NCI-H510A (cell line): ENCODE measurements around the gene NDUFC2.
A peak's percentile ranks its signal among the peaks of the same experiment; 100 is the strongest.
"Not testable (repeated sequence)": the region's sequence is repeated elsewhere in the genome, so short reads cannot be mapped to it uniquely, and the experiment has no call there.

Experiments used
- DNase-seq: peaks from one replicate; lab custom pipeline; 2025; lab: John Stamatoyannopoulos, UW

Gene NDUFC2

DNA sequence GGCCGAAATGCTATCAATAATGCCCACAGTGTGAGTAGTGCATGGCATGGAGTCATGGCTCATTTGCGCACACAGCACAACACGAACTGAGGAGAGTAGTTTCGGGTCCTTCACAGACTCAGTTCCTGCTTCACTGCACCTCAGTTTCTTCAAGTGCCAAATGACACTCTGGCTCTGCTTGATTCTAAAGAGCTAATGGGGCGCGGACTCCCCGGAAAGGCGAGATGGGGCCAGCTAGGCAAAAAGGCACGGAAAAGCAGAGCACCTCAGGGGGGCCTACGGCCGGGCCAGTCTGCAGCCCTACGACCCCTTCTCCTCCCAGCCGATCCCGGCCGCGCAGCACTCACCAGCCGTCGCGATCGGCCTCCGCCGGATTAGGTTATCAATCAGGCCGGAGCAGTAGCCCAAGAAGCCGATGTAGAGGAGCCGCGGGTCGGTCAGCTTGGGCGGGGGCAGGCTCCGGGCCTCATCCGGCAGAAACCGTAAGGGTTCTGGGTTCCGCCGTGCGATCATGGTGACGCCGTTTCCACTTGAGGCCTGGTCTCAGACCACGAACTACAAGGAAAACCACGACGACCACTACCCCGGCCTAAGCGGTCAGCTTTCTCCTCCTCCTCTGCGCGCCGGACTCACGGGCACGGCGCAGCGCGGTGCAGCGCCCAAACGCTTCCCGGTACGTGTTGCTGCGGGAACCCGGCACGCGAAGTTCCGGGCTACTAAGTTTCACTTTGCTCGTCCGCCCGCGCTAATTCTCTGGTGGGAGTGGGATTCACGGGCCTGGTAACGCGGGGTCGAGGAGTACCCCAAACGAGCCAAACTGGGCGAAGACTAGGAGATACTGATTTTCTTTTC, at the start of gene NDUFC2:
Gene NDUFC2 (minus strand): TSS at position 631 of the 852 bp plus-strand sequence. CDS start 118 bp downstream, at position 513.
- peak; percentile 42 for DNase-seq

DNA sequence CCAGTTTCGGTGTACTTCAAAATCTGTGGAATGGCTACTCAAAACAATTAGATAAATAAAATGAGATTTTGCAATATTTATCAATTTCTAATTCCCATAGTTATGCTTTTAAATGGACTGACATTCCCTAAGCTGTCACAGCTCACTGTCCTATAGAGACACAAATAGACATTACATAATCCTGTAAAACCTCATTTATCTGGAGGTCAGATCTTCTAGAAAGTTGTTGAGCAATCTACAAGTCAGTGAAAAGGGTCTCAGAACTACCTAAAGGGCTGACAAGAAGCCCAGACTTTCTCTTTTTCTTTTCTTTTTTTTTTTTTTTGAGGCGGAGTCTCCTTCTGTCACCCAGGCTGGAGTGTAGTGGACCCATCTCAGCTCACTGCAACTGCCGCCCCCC, 47.7 kb upstream of the NDUFC2 start:
- DNase-seq, result no peak

DNA sequence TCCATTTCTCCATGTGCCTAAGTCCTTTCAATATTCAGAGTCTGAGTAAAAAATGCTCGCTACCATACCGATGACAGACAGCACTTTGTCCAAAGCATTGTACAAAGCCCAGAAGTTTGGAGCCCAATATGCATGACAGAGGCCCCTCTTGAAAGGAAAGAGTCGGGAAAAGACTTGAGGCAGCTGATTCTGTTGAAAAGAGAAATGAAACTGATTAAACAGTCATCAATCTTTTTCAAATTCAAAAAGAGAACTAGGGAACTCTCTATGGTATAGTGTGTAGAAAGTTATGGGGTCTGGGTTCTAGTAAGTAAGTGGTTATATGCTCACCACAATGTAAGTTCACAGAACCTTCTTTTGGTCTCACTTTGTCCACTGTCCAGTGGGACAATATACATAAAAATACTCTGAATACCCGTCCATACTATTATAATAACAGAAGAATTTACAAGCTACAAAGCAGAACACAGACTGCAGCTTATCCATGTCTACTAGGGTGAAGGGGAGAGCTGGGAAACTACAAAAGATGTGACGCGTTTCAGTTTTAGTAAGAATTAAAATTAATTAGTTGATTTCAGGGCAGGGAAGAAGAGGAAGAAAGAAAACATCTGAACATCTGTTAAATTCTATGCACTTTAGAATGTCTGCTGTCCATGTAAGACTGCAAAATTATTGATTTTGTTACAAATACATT, 33.1 kb upstream of the NDUFC2 start:
- DNase-seq, result no peak

DNA sequence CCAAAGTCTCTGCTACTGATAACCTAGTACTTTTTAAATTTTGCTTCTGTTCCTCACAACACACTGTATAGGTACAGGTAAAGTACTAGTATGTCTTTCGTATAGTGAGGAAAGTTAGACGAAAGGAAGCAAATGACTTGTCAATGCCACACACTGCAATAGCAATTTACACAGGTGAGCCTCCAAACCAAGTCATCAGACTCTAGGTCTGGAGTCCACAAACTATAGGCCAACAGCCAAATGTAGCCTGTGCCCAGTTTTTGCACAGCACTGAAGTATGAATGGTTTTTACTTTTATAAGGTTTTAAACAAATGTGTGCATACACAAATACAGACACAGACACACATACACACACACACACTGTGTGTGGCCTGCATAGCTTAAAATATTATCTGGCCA, 31.6 kb upstream of the NDUFC2 start:
- no peak for DNase-seq

DNA sequence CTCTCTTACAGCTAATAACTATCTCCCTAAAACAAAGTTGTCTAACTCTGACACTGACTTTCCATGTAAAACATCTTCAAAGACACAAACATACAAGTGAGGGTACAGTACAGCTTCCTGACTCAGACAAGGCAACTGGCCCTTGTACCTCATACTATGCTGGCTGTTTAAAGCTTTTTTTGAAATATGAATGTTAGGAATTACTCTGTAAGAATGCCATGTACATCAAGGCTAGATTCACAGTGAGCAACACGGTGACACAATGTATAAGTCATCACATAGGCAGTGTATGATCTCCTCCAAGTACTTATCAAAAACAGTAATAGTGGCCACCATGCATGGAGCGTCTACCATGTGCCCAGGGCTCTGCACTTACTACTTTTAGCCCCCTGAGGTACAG, 31.2 kb upstream of the NDUFC2 start:
- no peak for DNase-seq

DNA sequence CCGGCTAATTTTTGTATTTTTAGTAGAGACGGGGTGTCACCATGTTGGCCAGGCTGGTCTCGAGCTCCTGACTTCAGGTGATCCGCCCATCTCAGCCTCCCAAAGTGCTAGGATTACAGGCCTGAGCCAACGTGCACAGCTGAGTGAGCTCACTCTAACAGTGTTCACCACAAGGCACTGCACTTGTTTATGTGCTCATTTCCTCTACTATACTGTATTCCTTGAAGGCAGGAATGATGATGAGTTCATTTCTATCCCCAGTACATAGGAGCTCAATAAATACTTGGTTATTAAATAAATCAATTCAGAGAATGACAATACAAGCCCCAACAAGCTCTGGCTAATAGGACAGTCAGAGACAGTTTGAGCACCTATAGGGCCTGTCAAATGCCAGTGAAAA, 30.7 kb upstream of the NDUFC2 start:
- no peak for DNase-seq

DNA sequence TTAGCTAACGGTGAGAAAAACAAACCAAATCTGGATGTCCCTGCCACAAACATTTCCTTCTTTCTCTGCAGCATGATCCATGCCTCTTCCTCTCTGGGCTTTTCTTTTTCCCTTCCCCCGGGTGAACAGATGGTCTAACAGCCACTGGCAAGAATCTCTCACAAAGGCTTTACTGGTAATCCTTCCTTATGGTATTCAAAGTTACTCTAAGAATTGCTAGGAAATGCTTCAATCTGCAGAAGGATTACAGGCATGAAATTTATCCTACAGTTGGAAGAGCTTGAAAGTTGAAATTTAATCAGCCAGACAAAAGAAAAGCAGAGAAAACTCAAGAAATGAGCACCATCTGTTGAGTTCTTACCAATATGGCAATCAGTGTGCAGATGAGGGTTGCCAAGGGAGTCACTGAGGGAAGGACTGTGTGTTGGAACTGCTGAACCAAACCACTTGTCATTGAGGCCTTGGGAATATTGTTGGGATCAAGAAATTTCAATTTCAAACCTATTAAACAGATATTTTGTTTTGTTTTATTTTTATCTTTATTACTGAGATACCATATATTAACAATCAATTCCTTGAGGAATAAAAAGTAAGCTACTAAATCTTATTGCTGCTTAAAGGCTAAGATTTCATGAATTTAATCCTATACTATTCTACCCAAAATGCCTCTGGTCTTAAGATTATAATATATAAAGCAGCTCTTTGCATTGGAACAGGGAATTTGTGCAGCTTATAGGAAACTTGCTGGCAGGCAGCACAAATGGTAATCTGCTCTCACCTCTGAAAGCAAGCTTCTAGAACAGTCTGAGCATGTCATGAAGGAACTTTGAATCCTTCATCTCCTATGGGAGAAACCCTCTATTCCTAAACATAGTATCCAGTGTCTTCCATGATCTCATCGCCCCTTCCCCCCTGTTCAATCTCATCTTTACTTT, 29.7 kb upstream of the NDUFC2 start:
- DNase-seq, result no peak

DNA sequence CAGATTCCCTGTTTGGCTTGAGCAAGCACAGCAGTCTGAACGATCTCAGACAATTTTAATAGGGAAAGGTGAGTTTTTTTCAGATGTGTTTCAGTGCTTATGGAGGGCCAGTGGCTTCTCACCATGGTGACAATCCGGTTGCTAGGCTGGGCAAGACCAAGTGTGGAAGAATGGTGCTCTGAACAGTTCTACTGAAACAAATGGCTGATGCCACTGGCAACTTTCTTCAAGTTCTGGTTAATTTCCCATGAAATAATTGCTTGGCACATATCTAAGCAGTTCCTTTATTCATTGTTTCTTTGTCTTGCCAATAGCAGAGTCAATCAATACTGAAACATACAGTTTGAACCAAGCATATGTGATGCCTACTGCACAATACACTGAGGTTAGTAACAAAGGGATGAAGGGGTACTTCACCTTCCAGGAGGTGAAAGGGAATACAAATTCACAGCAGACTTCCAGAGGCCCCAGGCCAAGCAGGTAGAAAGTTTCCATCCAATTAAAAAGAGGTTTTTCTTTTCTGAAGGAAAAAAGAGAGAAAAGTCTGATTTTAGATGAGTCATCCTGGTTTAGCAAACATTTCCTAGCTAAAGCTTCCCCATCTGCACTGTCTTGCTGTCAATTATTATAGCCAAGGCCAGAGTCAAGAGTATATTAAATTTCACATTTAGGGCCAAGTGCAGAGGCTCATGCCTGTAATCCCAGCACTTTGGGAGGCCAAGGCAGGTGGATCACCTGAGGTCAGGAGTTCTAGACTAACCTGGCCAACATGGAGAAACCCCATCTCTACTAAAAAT, 21.2 kb upstream of the NDUFC2 start:
- DNase-seq, result no peak

DNA sequence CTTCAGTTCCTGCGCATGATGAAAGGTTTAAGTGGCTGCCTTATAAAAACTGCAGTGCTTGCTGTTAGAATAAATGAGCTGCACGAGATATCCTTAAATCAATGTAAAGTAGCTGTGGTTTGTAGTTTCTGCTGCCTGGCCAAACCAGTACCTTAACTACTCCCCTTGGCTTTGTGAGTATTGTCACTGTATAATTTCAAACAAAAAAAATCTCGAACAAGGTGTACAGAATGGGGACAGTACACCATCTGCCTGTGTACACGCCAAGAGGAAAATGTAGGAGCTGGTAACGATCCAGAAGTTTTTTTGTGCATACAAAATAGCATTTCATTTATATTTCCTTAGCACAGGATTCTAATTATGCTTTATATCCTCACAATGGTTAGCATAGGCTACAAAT, 20.6 kb upstream of the NDUFC2 start:
- DNase-seq, result no peak

DNA sequence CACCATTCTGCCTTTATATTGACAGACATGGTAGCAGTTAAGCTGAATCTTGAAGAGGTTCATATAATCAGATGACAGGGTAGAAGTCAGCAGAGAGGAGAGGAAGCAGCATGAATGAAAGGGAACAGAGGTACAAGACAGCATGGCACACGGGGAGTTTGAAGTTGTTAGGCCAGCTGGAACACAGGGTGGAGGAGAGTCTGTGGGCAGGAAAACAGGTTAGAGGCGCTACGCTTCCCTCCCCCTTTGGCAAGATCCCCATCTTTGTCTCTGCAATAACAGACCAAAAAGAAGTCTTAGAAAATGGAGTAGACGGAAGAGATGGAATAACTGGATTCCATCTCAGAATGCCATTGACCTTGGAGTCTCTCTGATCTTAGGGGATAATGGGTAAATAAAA, 20.0 kb upstream of the NDUFC2 start:
- DNase-seq, result no peak

DNA sequence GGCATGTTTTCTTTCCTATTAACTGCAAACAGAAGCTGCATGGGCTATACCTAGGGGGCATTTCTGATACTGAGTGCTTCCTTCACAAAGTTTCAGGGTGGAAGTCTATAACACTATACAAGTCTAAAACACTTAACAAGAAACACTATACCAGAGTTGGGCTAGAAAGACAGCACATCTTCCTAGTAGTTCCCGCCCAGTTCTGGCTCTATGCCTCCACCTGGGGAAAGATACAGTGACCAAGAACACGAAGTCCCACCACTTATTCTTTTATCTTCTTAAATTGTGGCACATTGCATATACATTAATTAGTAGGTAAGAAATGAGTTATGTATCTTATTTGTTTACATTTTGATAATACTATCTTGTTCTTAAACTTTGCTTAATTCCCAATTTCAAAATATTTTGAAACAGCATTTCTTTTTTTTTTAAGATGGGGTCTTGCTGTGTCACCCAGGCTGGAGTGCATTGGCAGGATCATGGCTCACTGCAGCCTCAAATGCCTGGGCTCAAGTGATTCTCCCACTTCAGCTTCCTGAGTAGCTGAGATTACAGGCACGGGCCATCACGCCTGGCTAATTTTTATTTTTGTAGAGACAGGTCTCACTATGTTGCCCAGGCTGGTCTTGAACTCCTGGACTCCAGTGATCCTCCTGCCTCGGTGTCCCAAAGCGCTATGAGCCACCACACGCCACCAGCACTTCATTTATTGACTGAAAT, 18.2 kb upstream of the NDUFC2 start:
- DNase-seq, result no peak

DNA sequence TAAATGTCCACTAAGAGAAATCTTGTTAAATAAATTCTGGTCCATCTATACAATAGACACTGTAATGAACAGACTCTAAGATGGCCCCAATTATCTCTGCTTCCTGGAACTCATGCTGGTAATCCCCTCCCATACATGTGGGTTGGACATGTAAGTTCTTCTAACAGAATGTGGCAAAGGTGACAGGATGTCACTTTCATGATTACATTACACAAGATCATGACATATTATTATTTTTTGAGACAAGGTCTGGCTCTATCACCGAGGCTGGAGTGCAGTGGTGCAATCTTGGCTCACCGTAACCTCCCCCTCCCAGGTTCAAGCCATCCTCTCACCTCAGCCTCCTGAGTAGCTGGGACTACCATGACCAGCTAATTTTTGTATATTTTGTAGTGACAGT, 14.6 kb upstream of the NDUFC2 start:
- DNase-seq, result no peak

DNA sequence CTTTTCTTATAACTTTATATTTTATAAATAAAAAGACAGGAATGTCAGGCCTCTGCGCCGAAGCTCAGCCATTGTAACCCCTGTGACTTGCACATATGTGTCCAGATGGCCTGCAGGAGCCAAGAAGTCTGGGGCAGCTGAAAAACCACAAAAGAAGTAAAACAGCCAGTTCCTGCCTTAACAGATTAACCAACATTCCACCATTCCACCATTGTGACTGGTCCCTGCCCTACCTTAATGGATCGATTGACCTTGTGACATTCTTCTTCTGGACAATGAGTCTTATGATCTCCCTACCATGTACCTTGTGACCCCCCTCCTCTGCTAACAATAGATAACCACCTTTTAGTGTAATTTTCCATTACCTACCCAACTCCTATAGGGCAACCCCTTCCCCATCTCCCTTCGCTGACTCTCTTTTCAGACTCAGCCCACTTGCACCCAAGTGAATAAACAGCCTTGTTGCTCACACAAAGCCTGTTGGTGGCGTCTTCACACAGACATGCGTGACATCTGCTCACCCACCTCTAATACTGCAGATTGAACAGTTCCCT, 6.9 kb upstream of the NDUFC2 start:
- DNase-seq, result not testable (repeated sequence)

DNA sequence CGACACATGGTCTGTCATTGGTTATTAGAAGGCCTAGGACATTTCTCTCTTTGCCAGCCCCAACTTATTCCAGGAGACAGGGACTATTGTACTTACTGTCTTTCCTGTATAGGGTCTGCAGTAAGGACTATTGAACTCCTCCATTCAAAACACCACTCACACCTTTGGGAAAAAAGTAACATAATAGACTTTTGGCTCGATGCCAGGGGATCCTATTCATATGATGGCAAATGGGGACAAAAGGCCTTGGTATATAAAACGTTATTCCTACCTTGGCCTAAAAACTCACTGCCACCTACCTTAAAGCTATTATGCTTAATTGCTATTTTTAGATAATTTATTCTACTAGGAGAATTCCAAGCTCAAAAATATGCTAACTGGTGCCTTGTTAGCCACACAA, 6.3 kb upstream of the NDUFC2 start:
- no peak for DNase-seq

DNA sequence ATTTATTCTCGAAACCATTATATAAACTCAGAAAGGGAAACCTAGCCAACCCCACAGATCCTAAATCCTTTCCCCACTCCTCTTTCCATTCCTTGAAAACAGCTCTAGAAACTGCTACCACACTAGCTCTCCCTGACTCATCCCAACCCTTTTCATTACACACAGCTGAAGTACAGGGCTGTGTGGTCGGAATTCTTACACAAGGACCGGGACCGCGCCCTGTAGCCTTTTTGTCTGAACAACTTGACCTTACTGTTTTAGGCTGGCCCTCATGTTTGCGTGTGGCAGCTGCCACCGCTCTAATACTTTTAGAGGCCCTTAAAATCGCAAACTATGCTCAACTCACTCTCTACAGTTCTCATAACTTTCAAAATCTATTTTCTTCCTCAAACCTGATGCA, 4.8 kb upstream of the NDUFC2 start:
- DNase-seq, result not testable (repeated sequence)

DNA sequence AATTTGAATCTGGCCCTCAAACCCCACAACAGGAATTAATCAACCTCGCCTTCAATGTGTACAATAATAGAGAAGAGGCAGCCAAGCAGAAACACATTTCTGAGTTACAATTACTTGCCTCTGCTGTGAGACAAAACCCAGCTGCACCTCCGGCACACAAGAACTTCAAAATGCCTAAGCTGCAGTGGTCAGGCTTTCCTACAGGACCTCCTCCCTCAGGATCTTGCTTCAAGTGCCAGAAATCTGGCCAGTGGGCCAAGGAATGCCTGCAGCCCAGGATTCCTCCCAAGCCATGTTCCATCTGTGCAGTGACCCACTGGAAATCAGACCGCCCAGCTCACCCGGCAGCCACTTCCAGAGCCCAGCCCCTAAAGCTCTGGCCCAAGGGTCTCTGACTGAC, 3.4 kb upstream of the NDUFC2 start:
- no peak for DNase-seq

DNA sequence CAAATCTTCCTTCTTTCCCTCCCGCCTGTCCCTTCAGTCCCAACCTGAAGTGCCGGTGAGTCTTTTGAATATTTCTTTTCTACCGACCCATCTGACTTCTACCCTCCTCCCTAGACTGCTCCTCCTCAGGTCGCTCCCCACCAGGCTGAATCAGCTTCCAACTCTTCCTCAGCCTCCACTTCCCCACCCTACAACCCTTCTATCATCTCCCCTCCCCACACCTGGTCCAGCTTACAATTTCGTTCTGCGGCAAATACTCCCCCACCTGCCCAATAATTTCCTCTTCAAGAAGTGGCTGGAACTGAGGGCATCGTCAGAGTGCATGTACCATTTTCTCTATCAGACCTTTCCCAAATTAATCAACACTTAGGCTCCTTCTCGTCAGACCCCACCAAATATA, 2.5 kb upstream of the NDUFC2 start:
- DNase-seq, result no peak

DNA sequence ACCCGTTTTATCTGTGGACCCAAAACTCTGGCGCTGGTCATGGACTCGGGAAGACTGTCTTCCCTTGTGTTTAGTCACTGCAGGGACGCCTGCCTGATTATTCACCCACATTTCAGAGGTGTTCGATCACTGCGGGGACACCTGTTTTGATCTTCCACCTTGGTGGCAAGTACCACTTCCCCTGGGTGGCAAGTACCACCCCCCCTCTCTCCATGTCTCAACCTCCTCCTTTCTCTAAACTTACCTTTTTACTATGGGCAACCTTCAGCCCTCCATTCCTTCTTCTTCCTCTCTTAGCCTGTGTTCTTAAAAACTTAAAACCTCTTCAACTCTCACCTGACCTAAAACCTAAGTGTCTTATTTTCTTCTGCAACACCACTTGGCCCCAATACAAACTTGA, 1.9 kb upstream of the NDUFC2 start:
- DNase-seq, result no peak

DNA sequence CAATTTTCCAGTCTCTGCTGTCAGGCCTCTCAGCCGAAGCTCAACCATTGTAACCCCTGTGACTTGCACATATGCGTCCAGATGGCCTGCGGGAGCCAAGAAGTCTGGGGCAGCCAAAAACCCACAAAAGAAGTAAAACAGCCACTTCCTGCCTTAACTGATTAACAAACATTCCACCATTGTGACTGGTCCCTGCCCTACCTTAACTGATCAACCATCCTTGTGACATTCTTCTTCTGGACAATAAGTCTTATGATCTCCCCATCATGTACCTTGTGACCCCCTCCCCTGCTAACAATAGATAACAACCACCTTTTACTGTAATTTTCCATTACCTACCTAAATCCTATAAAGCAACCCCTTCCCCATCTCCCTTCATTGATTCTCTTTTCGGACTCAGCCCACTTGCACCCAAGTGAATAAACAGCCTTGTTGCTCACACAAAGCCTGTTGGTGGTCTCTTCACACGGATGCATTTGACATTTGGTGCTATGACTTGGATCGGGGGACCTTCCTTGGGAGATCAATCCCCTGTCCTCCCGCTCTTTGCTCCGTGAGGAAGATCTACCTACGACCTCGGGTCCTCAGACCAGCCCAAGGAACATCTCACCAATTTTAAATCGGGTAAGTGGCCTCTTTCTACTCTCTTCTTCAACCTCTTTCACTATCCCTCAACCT, 1.3 kb upstream of the NDUFC2 start:
- DNase-seq, result no peak
